HG02973 (cell line): ENCODE results near the gene PCDHB8.
"Not testable (repeated sequence)": the region's sequence is repeated elsewhere in the genome, so short reads cannot be mapped to it uniquely, and the experiment has no call there.

Source experiments
- ATAC-seq: cut with Tn5 transposase; IDR thresholded peaks from one replicate; pipeline ENCODE4 v1.9.1; 2021; ENCODE audit warnings: moderate library complexity; ENCODE audit not compliant: unreplicated experiment

Gene PCDHB8

GRCh38 chr5:141177577-141178191 lies at the start of gene PCDHB8:
TSS of gene PCDHB8 (plus strand) at chr5:141177790. CDS start at chr5:141178035, 245 bp downstream.
- ATAC-seq: not testable (repeated sequence)

- no peak for ATAC-seq
Measured at GRCh38 chr5:141135030-141135717, 42.4 kb upstream of the PCDHB8 start, which contains the start of gene PCDHB5. TSS of gene PCDHB5 (plus strand) at chr5:141135206. CDS start at chr5:141135435, 229 bp downstream.

- no peak for ATAC-seq
Measured at GRCh38 chr5:141135718-141136266, 41.8 kb upstream of the PCDHB8 start.

GRCh38 chr5:141137346-141137745 lies 40.2 kb upstream of the PCDHB8 start:
- ATAC-seq: not testable (repeated sequence)

- ATAC-seq: no peak
Measured at GRCh38 chr5:141149812-141150211, 27.8 kb upstream of the PCDHB8 start, which contains the start of gene PCDHB6. TSS of gene PCDHB6 (plus strand) at chr5:141150057. CDS start at chr5:141150258, 201 bp downstream.

- ATAC-seq: no peak
Measured at GRCh38 chr5:141150224-141150992, 27.2 kb upstream of the PCDHB8 start.

- no peak for ATAC-seq
Measured at GRCh38 chr5:141150993-141151325, 26.6 kb upstream of the PCDHB8 start.

- ATAC-seq: not testable (repeated sequence)
Measured at GRCh38 chr5:141151632-141152031, 26.0 kb upstream of the PCDHB8 start.

- ATAC-seq: not testable (repeated sequence)
Measured at GRCh38 chr5:141152096-141152495, 25.5 kb upstream of the PCDHB8 start.

- no peak for ATAC-seq
Measured at GRCh38 chr5:141155540-141156374, 21.8 kb upstream of the PCDHB8 start.

GRCh38 chr5:141157356-141157755 lies 20.2 kb upstream of the PCDHB8 start:
- ATAC-seq: not testable (repeated sequence)

GRCh38 chr5:141157901-141158300 lies 19.7 kb upstream of the PCDHB8 start:
- ATAC-seq: not testable (repeated sequence)

GRCh38 chr5:141172381-141173204 lies 5.0 kb upstream of the PCDHB8 start, which contains the start of gene PCDHB7:
TSS of gene PCDHB7 (plus strand) at chr5:141172644. CDS start at chr5:141172836, 192 bp downstream.
- no peak for ATAC-seq

- ATAC-seq: not testable (repeated sequence)
Measured at GRCh38 chr5:141174291-141175104, 3.1 kb upstream of the PCDHB8 start.

- ATAC-seq: no peak
Measured at GRCh38 chr5:141175933-141176332, 1.7 kb upstream of the PCDHB8 start.

GRCh38 chr5:141179371-141179770 lies 1.8 kb downstream of the PCDHB8 start:
- ATAC-seq: not testable (repeated sequence)

GRCh38 chr5:141179876-141180275 lies 2.3 kb downstream of the PCDHB8 start:
- not testable (repeated sequence) for ATAC-seq

GRCh38 chr5:141180313-141180712 lies 2.7 kb downstream of the PCDHB8 start:
- ATAC-seq: no peak

GRCh38 chr5:141182248-141182647 lies 4.7 kb downstream of the PCDHB8 start, which contains the start of gene PCDHB16:
TSS of gene PCDHB16 (plus strand) at chr5:141182387. CDS start at chr5:141182560, 173 bp downstream.
- ATAC-seq: no peak
